Measurements from ENCODE around the gene IL34. TPM values are rescaled to one million over a fixed set of nuclear protein-coding genes. Genes with fewer than 3 reads are reported as not detected.

The IL34 gene
- total and polyA plus RNA-seq, 2 of the 13 experiments (the other 11 are each of a cell fraction or from before 2014, with no cell fraction given) = 1.2 to 1.3 TPM

DNA sequence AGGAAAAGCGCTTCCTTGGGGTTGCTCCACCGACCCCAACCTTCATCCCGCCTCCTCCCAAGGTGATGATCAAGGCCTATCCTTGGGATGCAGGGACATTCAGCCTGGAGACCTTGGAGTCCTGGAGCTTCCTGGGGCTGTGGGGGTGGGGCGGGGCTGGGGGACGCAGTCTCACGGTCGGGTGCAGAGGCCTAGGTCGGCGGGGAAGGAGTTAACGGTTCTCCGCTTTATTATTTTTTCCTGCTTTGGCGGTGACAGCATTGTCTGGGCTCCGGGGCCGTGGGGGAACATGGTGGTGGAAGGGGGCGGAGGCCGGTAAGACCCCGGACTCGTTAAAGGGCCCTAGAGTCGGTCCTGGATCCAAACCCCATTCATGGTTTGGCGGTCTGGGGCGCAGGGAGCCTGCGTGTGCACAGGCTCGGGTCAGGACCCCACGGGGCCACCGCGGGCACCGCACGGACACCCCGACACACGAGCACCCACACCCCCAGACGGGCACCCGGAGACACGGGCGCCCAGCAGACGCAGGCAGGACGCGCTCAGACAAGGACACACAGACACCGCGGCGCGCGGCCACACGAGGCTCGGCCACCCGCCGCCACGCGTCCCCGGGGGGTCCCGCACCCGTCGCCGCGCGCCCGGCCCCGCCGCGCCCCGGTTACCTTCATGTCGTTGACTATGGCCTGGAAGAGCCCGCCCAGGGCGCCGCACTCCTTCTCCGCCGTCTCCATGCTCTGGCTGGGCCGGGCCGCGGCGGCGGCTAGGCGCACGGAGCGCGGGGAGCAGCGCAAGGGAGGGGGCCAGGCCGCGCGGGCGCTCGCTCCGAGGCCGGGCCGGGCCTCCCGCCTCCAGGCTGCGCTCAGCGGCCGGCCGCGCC, 38.9 kb downstream of the IL34 start (continued):
- no peak for TF ChIP-seq HNF4G (IDR thresholded peaks at IDR 0.05; ENCODE audit: borderline replicate concordance, low read depth, low read length)
- 0 out of 2 replicates have a peak, but pooled peaks have one; percentile 40 for TF ChIP-seq HNF4G (CRISPR knock-in tag; IDR thresholded peaks at IDR 0.05; ENCODE audit: borderline replicate concordance, low read depth)
- TF ChIP-seq, protein P1, sequence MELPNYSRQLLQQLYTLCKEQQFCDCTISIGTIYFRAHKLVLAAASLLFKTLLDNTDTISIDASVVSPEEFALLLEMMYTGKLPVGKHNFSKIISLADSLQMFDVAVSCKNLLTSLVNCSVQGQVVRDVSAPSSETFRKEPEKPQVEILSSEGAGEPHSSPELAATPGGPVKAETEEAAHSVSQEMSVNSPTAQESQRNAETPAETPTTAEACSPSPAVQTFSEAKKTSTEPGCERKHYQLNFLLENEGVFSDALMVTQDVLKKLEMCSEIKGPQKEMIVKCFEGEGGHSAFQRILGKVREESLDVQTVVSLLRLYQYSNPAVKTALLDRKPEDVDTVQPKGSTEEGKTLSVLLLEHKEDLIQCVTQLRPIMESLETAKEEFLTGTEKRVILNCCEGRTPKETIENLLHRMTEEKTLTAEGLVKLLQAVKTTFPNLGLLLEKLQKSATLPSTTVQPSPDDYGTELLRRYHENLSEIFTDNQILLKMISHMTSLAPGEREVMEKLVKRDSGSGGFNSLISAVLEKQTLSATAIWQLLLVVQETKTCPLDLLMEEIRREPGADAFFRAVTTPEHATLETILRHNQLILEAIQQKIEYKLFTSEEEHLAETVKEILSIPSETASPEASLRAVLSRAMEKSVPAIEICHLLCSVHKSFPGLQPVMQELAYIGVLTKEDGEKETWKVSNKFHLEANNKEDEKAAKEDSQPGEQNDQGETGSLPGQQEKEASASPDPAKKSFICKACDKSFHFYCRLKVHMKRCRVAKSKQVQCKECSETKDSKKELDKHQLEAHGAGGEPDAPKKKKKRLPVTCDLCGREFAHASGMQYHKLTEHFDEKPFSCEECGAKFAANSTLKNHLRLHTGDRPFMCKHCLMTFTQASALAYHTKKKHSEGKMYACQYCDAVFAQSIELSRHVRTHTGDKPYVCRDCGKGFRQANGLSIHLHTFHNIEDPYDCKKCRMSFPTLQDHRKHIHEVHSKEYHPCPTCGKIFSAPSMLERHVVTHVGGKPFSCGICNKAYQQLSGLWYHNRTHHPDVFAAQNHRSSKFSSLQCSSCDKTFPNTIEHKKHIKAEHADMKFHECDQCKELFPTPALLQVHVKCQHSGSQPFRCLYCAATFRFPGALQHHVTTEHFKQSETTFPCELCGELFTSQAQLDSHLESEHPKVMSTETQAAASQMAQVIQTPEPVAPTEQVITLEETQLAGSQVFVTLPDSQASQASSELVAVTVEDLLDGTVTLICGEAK (IDR thresholded peaks at IDR 0.05) = no peak
- TF ChIP-seq, protein P1 (CRISPR knock-in tag; IDR thresholded peaks at IDR 0.05) = 0 out of 2 replicates have a peak, but pooled peaks have one; percentile 49
- no peak for TF ChIP-seq ZNF616 (CRISPR knock-in tag; IDR thresholded peaks at IDR 0.05; ENCODE audit: low read depth)
- TF ChIP-seq HNRNPUL1 (IDR thresholded peaks at IDR 0.05; ENCODE audit: low read depth, low read length) = no peak
- TF ChIP-seq, protein P2, sequence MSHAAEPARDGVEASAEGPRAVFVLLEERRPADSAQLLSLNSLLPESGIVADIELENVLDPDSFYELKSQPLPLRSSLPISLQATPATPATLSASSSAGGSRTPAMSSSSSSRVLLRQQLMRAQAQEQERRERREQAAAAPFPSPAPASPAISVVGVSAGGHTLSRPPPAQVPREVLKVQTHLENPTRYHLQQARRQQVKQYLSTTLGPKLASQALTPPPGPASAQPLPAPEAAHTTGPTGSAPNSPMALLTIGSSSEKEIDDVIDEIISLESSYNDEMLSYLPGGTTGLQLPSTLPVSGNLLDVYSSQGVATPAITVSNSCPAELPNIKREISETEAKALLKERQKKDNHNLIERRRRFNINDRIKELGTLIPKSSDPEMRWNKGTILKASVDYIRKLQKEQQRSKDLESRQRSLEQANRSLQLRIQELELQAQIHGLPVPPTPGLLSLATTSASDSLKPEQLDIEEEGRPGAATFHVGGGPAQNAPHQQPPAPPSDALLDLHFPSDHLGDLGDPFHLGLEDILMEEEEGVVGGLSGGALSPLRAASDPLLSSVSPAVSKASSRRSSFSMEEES (CRISPR knock-in tag; IDR thresholded peaks at IDR 0.05) = no peak
- no peak; the same call in 1 of the 2 replicates for TF ChIP-seq ZNF335 (CRISPR knock-in tag; IDR thresholded peaks at IDR 0.05)
- TF ChIP-seq ATAD3A (CRISPR knock-in tag; IDR thresholded peaks at IDR 0.05) = no peak
- TF ChIP-seq ZNF839 (CRISPR knock-in tag; IDR thresholded peaks at IDR 0.05; ENCODE audit: borderline replicate concordance) = no peak
- no peak for TF ChIP-seq EP300 (IDR thresholded peaks at IDR 0.05; ENCODE audit: low read depth in 2 of 2, low read length in 2 of 2)
- TF ChIP-seq EP300 (CRISPR knock-in tag; IDR thresholded peaks at IDR 0.05; ENCODE audit: borderline replicate concordance) = no peak; the same call in 1 of the 2 replicates
- no peak for TF ChIP-seq ZMYM3 (CRISPR knock-in tag; IDR thresholded peaks at IDR 0.05)
- TF ChIP-seq, protein P3, sequence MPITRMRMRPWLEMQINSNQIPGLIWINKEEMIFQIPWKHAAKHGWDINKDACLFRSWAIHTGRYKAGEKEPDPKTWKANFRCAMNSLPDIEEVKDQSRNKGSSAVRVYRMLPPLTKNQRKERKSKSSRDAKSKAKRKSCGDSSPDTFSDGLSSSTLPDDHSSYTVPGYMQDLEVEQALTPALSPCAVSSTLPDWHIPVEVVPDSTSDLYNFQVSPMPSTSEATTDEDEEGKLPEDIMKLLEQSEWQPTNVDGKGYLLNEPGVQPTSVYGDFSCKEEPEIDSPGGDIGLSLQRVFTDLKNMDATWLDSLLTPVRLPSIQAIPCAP (CRISPR knock-in tag; IDR thresholded peaks at IDR 0.05; ENCODE audit: low read depth) = no peak
- TF ChIP-seq TOE1 (CRISPR knock-in tag; IDR thresholded peaks at IDR 0.05) = no peak
